Smooth muscle cell (in vitro differentiated cells): Measurements from ENCODE around the gene VDAC1. TPM values are rescaled to one million over a fixed set of nuclear protein-coding genes. Genes with fewer than 3 reads are reported as not detected.
"Not testable (repeated sequence)": the region's sequence is repeated elsewhere in the genome, so short reads cannot be mapped to it uniquely, and the experiment has no call there.

Source experiments
- DNase-seq: peaks from one replicate; lab custom pipeline; 2025; ENCODE audit not compliant: unreplicated experiment; lab: John Stamatoyannopoulos, UW
- H2AFZ ChIP-seq: fragments of 200-600 bp; sonication (generic); 2 replicates; pipeline ENCODE4 v1.6.0; 2016; ENCODE audit warnings: antibody characterized with exemption, low read depth, mild to moderate bottlenecking
- H3F3A ChIP-seq: fragments of 200-600 bp; sonication (generic); 2 replicates; pipeline ENCODE4 v1.6.0; 2017; ENCODE audit warnings: antibody characterized with exemption, low read depth
- H3K27ac ChIP-seq: fragments of 200-600 bp; sonication (generic); 2 replicates; pipeline ENCODE4 v1.5.1; 2016; ENCODE audit warnings: low read depth, mild to moderate bottlenecking
- H3K27me3 ChIP-seq: fragments of 200-600 bp; sonication (generic); 2 replicates; pipeline ENCODE4 v1.6.1; 2016; ENCODE audit warnings: low read depth, mild to moderate bottlenecking
- H3K36me3 ChIP-seq: fragments of 200-600 bp; sonication (generic); 2 replicates; pipeline ENCODE4 v1.5.1; 2016; ENCODE audit warnings: low read depth
- H3K4me1 ChIP-seq: fragments of 200-600 bp; sonication (generic); 2 replicates; pipeline ENCODE4 v1.5.1; 2016; ENCODE audit warnings: low read depth
- H3K4me2 ChIP-seq: fragments of 200-600 bp; sonication (generic); 2 replicates; pipeline ENCODE4 v1.6.0; 2016; ENCODE audit warnings: mild to moderate bottlenecking
- H3K4me3 ChIP-seq: fragments of 200-600 bp; sonication (generic); 2 replicates; pipeline ENCODE4 v1.5.1; 2016; ENCODE audit warnings: mild to moderate bottlenecking
- H3K79me2 ChIP-seq: fragments of 200-600 bp; sonication (generic); 2 replicates; pipeline ENCODE4 v1.6.0; 2016; ENCODE audit warnings: low read depth, mild to moderate bottlenecking
- H3K9ac ChIP-seq: fragments of 200-600 bp; sonication (generic); 2 replicates; pipeline ENCODE4 v1.6.0; 2016; ENCODE audit warnings: low read depth
- H3K9me3 ChIP-seq: fragments of 200-600 bp; sonication (generic); replicated peaks from 2 replicates; pipeline ENCODE4 v1.5.1; 2016; ENCODE audit warnings: low read depth
- H4K20me1 ChIP-seq: fragments of 200-600 bp; sonication (generic); 2 replicates; pipeline ENCODE4 v1.6.0; 2016; ENCODE audit warnings: low read depth
- WGBS: methylation state at CpG from one replicate; pipeline ENCODE4 v1.1.7; 2016; ENCODE audit warnings: low lambda C conversion rate; 5-methylcytosine and 5-hydroxymethylcytosine counted together
- polyA plus RNA-seq: library from polyadenylated mRNA; unstranded; fragments of >200 nt; fragmentation: Nextera tagmentation; extraction: Ambion mirVana; gene quantifications from 2 replicates; pipeline ENCODE4 v1.2.1, GENCODE V29; 2016
- total RNA-seq: library from RNA; depleted of rRNA; stranded (reverse); fragments of >200 nt; gene quantifications from 2 replicates; pipeline ENCODE4 v1.2.3, GENCODE V29; 2014
- TF ChIP-seq, protein P1 (sequence below): fragments of 200-600 bp; sonication (generic); IDR thresholded peaks from 2 replicates; pipeline ENCODE4 v1.5.1; 2017; ENCODE audit warnings: borderline replicate concordance, mild to moderate bottlenecking, antibody characterized with exemption; ENCODE audit not compliant: insufficient read depth, poor library complexity, severe bottlenecking

The VDAC1 gene
- total and polyA plus RNA-seq, 2 experiments from 2014 or later: 221 to 252 TPM

DNA sequence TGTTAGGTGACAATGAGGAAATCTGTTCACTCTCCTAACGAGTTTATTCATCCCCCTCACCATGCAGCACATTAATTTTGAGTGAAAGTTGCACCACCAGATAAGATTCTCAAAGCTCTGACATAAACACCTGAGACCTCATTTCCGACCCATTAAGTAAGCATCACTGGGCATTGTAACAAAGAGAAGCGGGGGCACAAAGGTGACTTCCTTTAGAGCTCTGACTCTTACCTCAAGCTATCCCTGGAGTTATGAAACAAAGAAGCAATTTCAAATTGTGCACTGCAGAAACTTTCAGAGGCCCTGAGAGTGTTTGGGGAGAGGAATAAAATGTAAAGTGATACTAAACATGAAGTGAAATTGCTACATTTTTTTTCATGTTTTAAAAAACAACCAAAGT is 65.8 kb downstream of the VDAC1 start:
- Histone ChIP-seq H3K79me2 (no peaks in the 10 kb centered on the region), H3F3A (no peaks in the 10 kb centered on the region), H3K4me2 (no peak overlapping the region), H3K36me3 (no peaks in the 10 kb centered on the region), H4K20me1 (no peaks in the 10 kb centered on the region), H3K27me3 (no peaks in the 10 kb centered on the region), H2AFZ (no peak overlapping the region), H3K4me1 (no peaks in the 10 kb centered on the region), H3K4me3 (no peak overlapping the region), H3K27ac (no peak overlapping the region), H3K9me3 (no peaks in the 10 kb centered on the region), H3K9ac (no peak overlapping the region)
- 89% methylated on average over 3 of the region's 3 CpGs for WGBS
- TF ChIP-seq, protein P1, sequence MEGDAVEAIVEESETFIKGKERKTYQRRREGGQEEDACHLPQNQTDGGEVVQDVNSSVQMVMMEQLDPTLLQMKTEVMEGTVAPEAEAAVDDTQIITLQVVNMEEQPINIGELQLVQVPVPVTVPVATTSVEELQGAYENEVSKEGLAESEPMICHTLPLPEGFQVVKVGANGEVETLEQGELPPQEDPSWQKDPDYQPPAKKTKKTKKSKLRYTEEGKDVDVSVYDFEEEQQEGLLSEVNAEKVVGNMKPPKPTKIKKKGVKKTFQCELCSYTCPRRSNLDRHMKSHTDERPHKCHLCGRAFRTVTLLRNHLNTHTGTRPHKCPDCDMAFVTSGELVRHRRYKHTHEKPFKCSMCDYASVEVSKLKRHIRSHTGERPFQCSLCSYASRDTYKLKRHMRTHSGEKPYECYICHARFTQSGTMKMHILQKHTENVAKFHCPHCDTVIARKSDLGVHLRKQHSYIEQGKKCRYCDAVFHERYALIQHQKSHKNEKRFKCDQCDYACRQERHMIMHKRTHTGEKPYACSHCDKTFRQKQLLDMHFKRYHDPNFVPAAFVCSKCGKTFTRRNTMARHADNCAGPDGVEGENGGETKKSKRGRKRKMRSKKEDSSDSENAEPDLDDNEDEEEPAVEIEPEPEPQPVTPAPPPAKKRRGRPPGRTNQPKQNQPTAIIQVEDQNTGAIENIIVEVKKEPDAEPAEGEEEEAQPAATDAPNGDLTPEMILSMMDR: no peak
- no peak for DNase-seq

DNA sequence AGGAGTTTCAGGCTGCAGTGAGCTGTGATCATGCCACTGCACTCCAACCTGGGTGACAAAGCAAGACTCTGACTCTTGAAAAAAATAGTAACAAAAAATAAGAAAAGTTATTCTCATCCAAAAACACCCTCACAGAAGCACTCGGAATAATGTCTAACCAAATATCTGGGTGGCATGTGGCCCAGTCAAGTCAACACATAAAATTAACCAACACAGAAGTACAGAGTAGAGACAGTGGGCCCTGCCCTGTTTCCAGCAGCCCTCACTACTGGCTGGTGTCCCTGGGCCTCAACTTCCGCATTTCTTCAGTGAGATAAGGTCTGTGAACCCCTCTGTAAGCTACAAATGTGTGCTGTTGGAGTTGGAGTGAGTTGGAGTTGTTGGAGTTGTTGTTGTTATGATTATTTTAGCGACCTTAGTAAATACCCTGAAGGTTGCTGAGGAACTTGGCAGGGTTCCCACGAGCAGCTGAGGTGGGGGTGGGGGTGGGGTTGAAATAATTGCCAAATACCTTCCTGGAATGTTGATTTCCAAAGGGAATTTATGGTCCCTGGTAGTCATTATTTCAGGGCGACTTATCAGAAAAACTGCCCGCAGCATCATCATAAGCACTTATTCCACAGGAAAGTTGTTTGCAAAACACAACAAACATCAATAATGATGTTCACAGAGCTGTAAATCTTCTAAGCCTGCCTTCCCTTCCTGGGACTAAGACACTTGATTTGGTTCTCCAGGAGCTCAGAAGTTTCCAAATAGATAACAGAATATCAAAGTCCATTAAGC is 66.5 kb downstream of the VDAC1 start:
- WGBS: 68% methylated on average over 6 of the region's 6 CpGs
- no peak overlapping the region for H2AFZ ChIP-seq

DNA sequence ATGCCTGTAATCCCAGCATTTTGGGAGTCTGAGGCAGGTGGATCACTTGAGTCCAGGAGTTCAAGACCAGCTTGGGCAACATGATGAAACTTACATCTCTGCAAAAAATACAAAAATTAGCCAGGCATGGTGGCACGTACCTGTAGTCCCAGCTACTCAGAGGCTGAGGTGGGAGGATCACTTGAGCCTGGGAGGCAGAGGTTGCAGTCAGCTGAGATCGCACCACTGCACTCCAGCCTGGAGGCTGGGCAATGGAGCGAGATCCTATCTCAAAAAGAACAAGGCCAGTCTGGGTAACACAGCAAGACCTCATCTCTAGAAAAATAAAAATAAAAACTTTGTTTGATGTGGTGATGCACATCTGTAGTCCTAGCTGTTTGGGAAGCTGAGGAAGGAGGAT is 67.1 kb downstream of the VDAC1 start:
- not testable (repeated sequence) for H3K4me1 ChIP-seq, H3K36me3 ChIP-seq, H3K9me3 ChIP-seq, DNase-seq, H3K9ac ChIP-seq, H3F3A ChIP-seq, H3K4me3 ChIP-seq, H3K27ac ChIP-seq, H3K79me2 ChIP-seq, H3K27me3 ChIP-seq, H3K4me2 ChIP-seq, H2AFZ ChIP-seq, H4K20me1 ChIP-seq
- 95% methylated on average over 3 of the region's 3 CpGs for WGBS

More for the DNA sequence above, 66.5 kb downstream of the VDAC1 start:
- Histone ChIP-seq H3K4me3 (no peak overlapping the region), H3K27me3 (no peaks in the 10 kb centered on the region), H3K4me1 (no peaks in the 10 kb centered on the region), H3K9ac (no peak overlapping the region), H3K4me2 (no peak overlapping the region), H3K79me2 (no peaks in the 10 kb centered on the region), H3K36me3 (no peaks in the 10 kb centered on the region), H3K27ac (no peak overlapping the region), H3F3A (no peaks in the 10 kb centered on the region), H3K9me3 (no peaks in the 10 kb centered on the region), H4K20me1 (no peaks in the 10 kb centered on the region)
- DNase-seq: no peak
- TF ChIP-seq, protein P1: no peak

DNA sequence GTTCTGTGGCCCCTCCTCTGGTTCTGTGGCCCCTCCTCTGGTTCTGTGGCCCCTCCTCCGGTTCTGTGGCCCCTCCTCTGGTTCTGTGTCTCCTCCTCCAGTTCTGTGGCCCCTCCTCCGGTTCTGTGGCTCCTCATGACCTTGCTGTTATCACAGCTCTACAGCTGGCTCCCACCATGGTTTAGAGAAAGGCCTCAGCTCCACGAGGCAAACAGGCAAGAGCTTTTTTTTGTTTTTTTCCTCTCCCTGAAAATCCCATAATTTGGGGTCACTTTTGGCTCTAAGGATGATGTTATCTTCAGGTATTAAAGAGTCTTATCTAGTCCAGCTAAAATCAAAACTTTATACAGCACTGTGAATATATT is 68.1 kb downstream of the VDAC1 start:
- Histone ChIP-seq H3K79me2 (no peaks in the 10 kb centered on the region), H3K4me1 (no peaks in the 10 kb centered on the region), H3K36me3 (no peaks in the 10 kb centered on the region), H3K4me2 (no peak overlapping the region), H3F3A (no peaks in the 10 kb centered on the region), H3K4me3 (no peak overlapping the region), H2AFZ (no peak overlapping the region), H4K20me1 (no peaks in the 10 kb centered on the region), H3K9me3 (no peaks in the 10 kb centered on the region), H3K27ac (no peak overlapping the region), H3K27me3 (no peaks in the 10 kb centered on the region), H3K9ac (no peak overlapping the region)
- no peak for DNase-seq
- TF ChIP-seq, protein P1: no peak
- 87% methylated on average over 3 of the region's 3 CpGs for WGBS

DNA sequence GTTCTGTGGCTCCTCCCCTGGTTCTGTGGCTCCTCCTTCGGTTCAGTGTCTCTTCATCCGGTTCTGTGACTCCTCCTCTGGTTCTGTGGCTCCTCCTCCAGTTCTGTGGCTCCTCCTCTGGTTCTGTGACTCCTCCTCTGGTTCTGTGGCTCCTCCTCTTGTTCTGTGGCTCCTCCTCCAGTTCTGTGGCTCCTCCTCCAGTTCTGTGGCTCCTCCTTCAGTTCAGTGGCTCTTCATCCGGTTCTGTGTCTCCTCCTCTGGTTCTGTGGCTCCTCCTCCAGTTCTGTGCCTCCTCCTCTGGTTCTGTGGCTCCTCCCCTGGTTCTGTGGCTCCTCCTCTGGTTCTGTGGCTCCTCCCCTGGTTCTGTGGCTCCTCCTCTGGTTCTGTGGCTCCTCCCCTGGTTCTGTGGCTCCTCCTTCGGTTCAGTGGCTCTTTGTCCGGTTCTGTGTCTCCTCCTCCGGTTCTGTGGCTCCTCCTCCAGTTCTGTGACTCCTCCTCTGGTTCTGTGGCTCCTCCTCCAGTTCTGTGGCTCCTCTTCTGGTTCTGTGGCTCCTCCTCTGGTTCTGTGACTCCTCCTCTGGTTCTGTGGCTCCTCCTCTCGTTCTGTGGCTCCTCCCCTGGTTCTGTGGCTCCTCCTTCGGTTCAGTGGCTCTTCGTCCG is 68.7 kb downstream of the VDAC1 start:
- not testable (repeated sequence) for DNase-seq, H3K36me3 ChIP-seq, H3K27me3 ChIP-seq, H3F3A ChIP-seq, H3K4me2 ChIP-seq, H3K9me3 ChIP-seq, H4K20me1 ChIP-seq, H3K4me3 ChIP-seq, H2AFZ ChIP-seq, H3K4me1 ChIP-seq, H3K79me2 ChIP-seq, H3K9ac ChIP-seq, H3K27ac ChIP-seq
- WGBS: 88% methylated on average over 10 of the region's 10 CpGs
